ENCODE data around the gene PPP1R14D.

PPP1R14D gene

GRCh38 chr15:40853241-40853890 lies 24.9 kb upstream of the PPP1R14D start:
- DNase-seq = no peak

- DNase-seq = no peak
Measured at GRCh38 chr15:40852529-40852928, 24.0 kb upstream of the PPP1R14D start.

GRCh38 chr15:40850576-40851112 lies 22.1 kb upstream of the PPP1R14D start:
- DNase-seq = no peak

GRCh38 chr15:40847223-40847961 lies 18.9 kb upstream of the PPP1R14D start:
- DNase-seq = peak; percentile 42

- no peak for DNase-seq
Measured at GRCh38 chr15:40846841-40847222, 18.3 kb upstream of the PPP1R14D start.

GRCh38 chr15:40845511-40846284 lies 17.2 kb upstream of the PPP1R14D start:
- no peak for DNase-seq

- DNase-seq = no peak
Measured at GRCh38 chr15:40845036-40845435, 16.5 kb upstream of the PPP1R14D start.

GRCh38 chr15:40844696-40845030 lies 16.2 kb upstream of the PPP1R14D start:
- no peak for DNase-seq

- peak; percentile 84 for DNase-seq
Measured at GRCh38 chr15:40843885-40844695, 15.6 kb upstream of the PPP1R14D start, which contains the start of gene SPINT1. SPINT1 (plus strand) TSS chr15:40844048; CDS start chr15:40844555, 507 bp downstream.

GRCh38 chr15:40843261-40843884 lies 14.9 kb upstream of the PPP1R14D start:
- peak; percentile 71 for DNase-seq

GRCh38 chr15:40841741-40842140 lies 13.2 kb upstream of the PPP1R14D start:
- no peak for DNase-seq

- no peak for DNase-seq
Measured at GRCh38 chr15:40838756-40839155, 10.2 kb upstream of the PPP1R14D start.

GRCh38 chr15:40836020-40836419 lies 7.5 kb upstream of the PPP1R14D start:
- no peak for DNase-seq

- no peak for DNase-seq
Measured at GRCh38 chr15:40832903-40833302, 4.4 kb upstream of the PPP1R14D start.

GRCh38 chr15:40831861-40832260 lies 3.4 kb upstream of the PPP1R14D start:
- DNase-seq = no peak

GRCh38 chr15:40830884-40831283 lies 2.4 kb upstream of the PPP1R14D start:
- DNase-seq = no peak

- DNase-seq = no peak
Measured at GRCh38 chr15:40829115-40829514, 607 bp upstream of the PPP1R14D start.

GRCh38 chr15:40826423-40827075 lies 2.0 kb downstream of the PPP1R14D start:
- no peak for DNase-seq

- DNase-seq = no peak
Measured at GRCh38 chr15:40825661-40826422, 2.7 kb downstream of the PPP1R14D start.

All from right kidney (tissue), 1 donor.